Hematopoietic multipotent progenitor cell treated with erythropoietin and hydrocortisone succinate and interleukin-3 and kit ligand, for 8 days (in vitro differentiated cells): ENCODE data around the gene RAI1.
"Not testable (repeated sequence)": the region's sequence is repeated elsewhere in the genome, so short reads cannot be mapped to it uniquely, and the experiment has no call there.

ENCODE experiments used
- DNase-seq: peaks from one replicate; pipeline ENCODE4 v3.0.0-alpha.2; 2015

RAI1 gene

GRCh38 chr17:17681744-17682292, 560 bp downstream of the RAI1 start:
- DNase-seq = no peak

- peak; percentile 50 for DNase-seq
Measured at GRCh38 chr17:17682293-17682736, 1.1 kb downstream of the RAI1 start.

GRCh38 chr17:17682737-17683680, 1.8 kb downstream of the RAI1 start:
- peak; percentile 79 for DNase-seq

- DNase-seq = no peak
Measured at GRCh38 chr17:17683710-17684365, 2.6 kb downstream of the RAI1 start.

- no peak for DNase-seq
Measured at GRCh38 chr17:17684906-17685774, 3.9 kb downstream of the RAI1 start.

- peak; percentile 87 for DNase-seq
Measured at GRCh38 chr17:17685775-17686291, 4.6 kb downstream of the RAI1 start.

- DNase-seq = no peak
Measured at GRCh38 chr17:17689312-17689711, 8.1 kb downstream of the RAI1 start.

GRCh38 chr17:17690233-17690632, 9.0 kb downstream of the RAI1 start:
- not testable (repeated sequence) for DNase-seq

GRCh38 chr17:17691468-17692263, 10.4 kb downstream of the RAI1 start:
- no peak for DNase-seq

GRCh38 chr17:17692353-17693252, 11.3 kb downstream of the RAI1 start:
- DNase-seq = peak; percentile 20

GRCh38 chr17:17693253-17694168, 12.3 kb downstream of the RAI1 start:
- peak; percentile 57 for DNase-seq

GRCh38 chr17:17694169-17695081, 13.2 kb downstream of the RAI1 start:
- peak; percentile 72 for DNase-seq

GRCh38 chr17:17696085-17696484, 14.8 kb downstream of the RAI1 start:
- no peak for DNase-seq

GRCh38 chr17:17696882-17697633, 15.8 kb downstream of the RAI1 start:
- DNase-seq = no peak

- DNase-seq = no peak
Measured at GRCh38 chr17:17698371-17698770, 17.1 kb downstream of the RAI1 start.

- no peak for DNase-seq
Measured at GRCh38 chr17:17698869-17699351, 17.7 kb downstream of the RAI1 start.

- no peak for DNase-seq
Measured at GRCh38 chr17:17699491-17699890, 18.2 kb downstream of the RAI1 start.
